Naive thymus-derived CD4-positive, alpha-beta T cell (primary cell): Measurements from ENCODE around the gene PCSK2. TPM values are rescaled to one million over a fixed set of nuclear protein-coding genes. Genes with fewer than 3 reads are reported as not detected.
A peak's percentile ranks its signal among the peaks of the same experiment; 100 is the strongest.

Source experiments
- ATAC-seq: fragments of 150-1000 bp; cut with Tn5 transposase; 2 replicates; pipeline ENCODE4 v1.10.0; 2021; ENCODE audit warnings: mild to moderate bottlenecking, moderate library complexity
- CTCF ChIA-PET: fragments of 350-600 bp; sonication (Branson Sonifier 250); formaldehyde crosslinking; loops from one replicate; lab custom pipeline; 2021; ENCODE audit warnings: antibody characterized with exemption; lab: Charles Lee
- POLR2A ChIA-PET: fragments of 350-600 bp; sonication (Branson Sonifier 250); formaldehyde crosslinking; loops from one replicate; lab custom pipeline; 2021; ENCODE audit warnings: antibody characterized with exemption, inconsistent platforms; lab: Charles Lee
- DNase-seq, 9 donors: peaks; one replicate each; pipeline versions ENCODE4 v3.0.0 to v3.0.0-alpha.2; 2020 to 2022; ENCODE audit warnings: mixed read lengths in 1 of 9
- H3K27ac ChIP-seq: one replicate; pipeline ENCODE4 v1.7.0; 2013; ENCODE audit warnings: mild to moderate bottlenecking, low read depth, low read length, moderate library complexity
- H3K27me3 ChIP-seq, 2 donors: one replicate each; pipeline ENCODE4 v1.7.0; 2013; ENCODE audit warnings: low read length in 2 of 2, mild to moderate bottlenecking in 2 of 2, moderate library complexity in 2 of 2; ENCODE audit not compliant: control insufficient read depth in 2 of 2, insufficient read depth in 2 of 2
- H3K36me3 ChIP-seq, 3 experiments: 1 replicate in 2 of 3; 2 replicates in 1 of 3; pipeline ENCODE4 v1.7.0; 2013; ENCODE audit warnings: low read length in 3 of 3, mild to moderate bottlenecking in 3 of 3, moderate library complexity in 1 of 3; ENCODE audit not compliant: insufficient read depth in 3 of 3, control insufficient read depth in 2 of 3
- H3K4me1 ChIP-seq, 2 donors: one replicate each; pipeline ENCODE4 v1.7.0; 2013; ENCODE audit warnings: low read length in 2 of 2, mild to moderate bottlenecking in 2 of 2, moderate library complexity in 1 of 2; ENCODE audit not compliant: control insufficient read depth in 2 of 2, insufficient read depth in 2 of 2
- H3K4me3 ChIP-seq: 2 replicates; pipeline ENCODE4 v1.7.0; 2013; ENCODE audit warnings: mild to moderate bottlenecking, low read length
- H3K9me3 ChIP-seq, 3 experiments: 1 replicate in 2 of 3; 2 replicates in 1 of 3; pipeline ENCODE4 v1.7.0; 2013; ENCODE audit warnings: low read length in 3 of 3; ENCODE audit not compliant: control insufficient read depth in 2 of 3
- H3K27ac Mint-ChIP-seq, 9 donors: one replicate each; pipeline ENCODE4 v1.8.0; 2020 to 2022; ENCODE audit warnings: mixed read lengths in 9 of 9, mild to moderate bottlenecking in 8 of 9, moderate library complexity in 5 of 9, inconsistent platforms in 2 of 9
- H3K27me3 Mint-ChIP-seq, 5 donors: one replicate each; pipeline ENCODE4 v1.8.0; 2021 to 2022; ENCODE audit warnings: mixed read lengths in 5 of 5, mild to moderate bottlenecking in 1 of 5
- H3K36me3 Mint-ChIP-seq, 5 donors: one replicate each; pipeline ENCODE4 v1.8.0; 2020 to 2022; ENCODE audit warnings: mixed read lengths in 5 of 5, mild to moderate bottlenecking in 3 of 5, inconsistent platforms in 1 of 5
- H3K4me1 Mint-ChIP-seq, 7 donors: one replicate each; pipeline ENCODE4 v1.8.0; 2020 to 2022; ENCODE audit warnings: mixed read lengths in 7 of 7, mild to moderate bottlenecking in 3 of 7, inconsistent platforms in 1 of 7
- H3K4me3 Mint-ChIP-seq, 10 donors: one replicate each; pipeline ENCODE4 v1.8.0; 2020 to 2022; ENCODE audit warnings: mild to moderate bottlenecking in 10 of 10, mixed read lengths in 10 of 10, moderate library complexity in 6 of 10, inconsistent platforms in 2 of 10
- H3K9me3 Mint-ChIP-seq, 11 donors: one replicate each; pipeline ENCODE4 v1.8.0; 2020 to 2022; ENCODE audit warnings: mixed read lengths in 11 of 11, mild to moderate bottlenecking in 4 of 11, inconsistent platforms in 1 of 11, moderate library complexity in 1 of 11
- intact Hi-C, 2 donors: fragments of 100-400 bp; cut with micrococcal nuclease; formaldehyde crosslinking; loops; one replicate each; pipeline ENCODE4 v1.15.1; 2023
- polyA plus RNA-seq, 2 donors: library from polyadenylated mRNA; unstranded; fragments of 300-500 nt; fragmentation: Illumina TruSeq; gene quantifications; one replicate each; pipeline ENCODE4 v1.2.3, GENCODE V29; 2021
- total RNA-seq, 6 experiments: library from RNA in 5 of 6; stranded (reverse) in 5 of 6; gene quantifications; 1 replicate in 5 of 6; 2 replicates in 1 of 6; pipeline ENCODE4 v1.2.3 and lab custom pipeline; 2021 to 2026

The PCSK2 gene
- total and polyA plus RNA-seq, 7 experiments from 2014 or later, result not detected

DNA sequence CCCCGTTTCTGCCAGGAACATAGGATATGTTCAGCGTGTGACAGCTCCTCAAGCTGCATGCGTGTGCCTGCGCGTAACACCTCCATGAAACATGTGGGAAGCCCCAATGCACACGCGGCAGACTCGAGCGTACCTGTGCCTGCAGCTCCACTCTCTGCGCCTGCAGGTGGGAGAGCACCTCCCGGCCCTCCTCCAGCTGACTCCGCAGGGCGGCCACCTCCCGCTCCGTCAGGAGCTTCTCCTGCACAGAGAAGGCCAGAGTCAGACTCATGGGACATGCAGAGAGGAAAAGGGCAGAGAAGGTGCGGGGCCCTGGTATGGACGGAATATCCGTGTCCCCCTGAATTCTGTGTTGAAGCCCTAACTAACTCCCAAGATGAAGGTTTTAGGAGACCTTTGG is 281.9 kb downstream of the PCSK2 start:
- ChIA-PET CTCF (interaction anchor here (0.6 to 1.6 kb wide), 2 partner anchors 438 to 487 kb away, joined by 3 to 7 read pairs; no protein-coding TSS in a partner anchor), POLR2A (no interaction called here)
- Mint-ChIP-seq H3K27ac (no peak overlapping the region), H3K9me3 (peaks cover 0 to 2% (median 0%) of the 10 kb centered on the region in 11 donors), H3K27me3 (peaks cover 0 to 6% (median 0%) of the 10 kb centered on the region in 5 donors), H3K36me3 (peaks cover 0 to 9% (median 0%) of the 10 kb centered on the region in 5 donors), H3K4me1 (peaks cover 10 to 57% (median 27%) of the 10 kb centered on the region in 7 donors), H3K4me3 (no peak overlapping the region)
- no peaks in the 10 kb centered on the region for H3K36me3 ChIP-seq
- H3K4me3 ChIP-seq, result no peak overlapping the region
- H3K4me1 ChIP-seq, result peaks cover 6 to 35% of the 10 kb centered on the region in 2 donors
- no peak for ATAC-seq
- no peaks in the 10 kb centered on the region for H3K9me3 ChIP-seq
- no peaks in the 10 kb centered on the region for H3K27me3 ChIP-seq
- no peak overlapping the region for H3K27ac ChIP-seq
- intact Hi-C loops, result loop anchor here in 1 of 2 donors (10.0 kb wide), 1 partner anchor 626 kb away; the partner anchor contains the start of genes KAT14 and PET117
- no peak for DNase-seq

DNA sequence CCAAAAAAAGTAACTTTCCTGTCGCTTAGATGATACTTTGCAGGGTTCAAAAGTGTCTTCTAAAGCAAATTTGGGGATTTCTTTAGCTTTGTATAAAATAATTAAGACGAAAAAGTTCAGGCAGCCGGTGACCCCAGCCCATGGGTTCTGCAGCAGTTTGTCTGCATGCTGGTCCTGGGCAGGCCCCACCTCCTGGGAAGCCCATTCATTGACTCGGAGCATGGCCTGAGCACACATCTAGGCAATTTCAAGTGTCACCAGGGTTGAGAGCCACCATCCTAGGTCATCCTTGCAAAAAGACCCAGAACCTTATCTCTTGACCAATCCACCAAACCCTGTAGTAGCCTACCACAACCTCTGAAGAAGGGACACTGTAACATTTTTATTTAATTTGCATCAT is 283.7 kb downstream of the PCSK2 start:
- Histone ChIP-seq H3K4me3 (no peak overlapping the region), H3K36me3 (no peaks in the 10 kb centered on the region), H3K9me3 (no peaks in the 10 kb centered on the region), H3K27me3 (no peaks in the 10 kb centered on the region), H3K4me1 (peaks cover 0 to 26% of the 10 kb centered on the region in 2 donors), H3K27ac (no peak overlapping the region)
- H3K36me3 Mint-ChIP-seq, result peaks cover 0 to 9% (median 0%) of the 10 kb centered on the region in 5 donors
- no peak for ATAC-seq
- H3K27ac Mint-ChIP-seq, result no peak overlapping the region
- H3K27me3 Mint-ChIP-seq, result peaks cover 0 to 14% (median 0%) of the 10 kb centered on the region in 5 donors
- ChIA-PET CTCF (interaction anchor here (1.8 kb wide), 1 partner anchor 387 kb away, joined by 5 read pairs; no protein-coding TSS in a partner anchor), POLR2A (no interaction called here)
- peaks cover under 1 to 39% (median 10%) of the 10 kb centered on the region in 7 donors for H3K4me1 Mint-ChIP-seq
- intact Hi-C loops, result no loop called here
- H3K9me3 Mint-ChIP-seq, result no peaks in the 10 kb centered on the region
- H3K4me3 Mint-ChIP-seq, result no peak overlapping the region
- no peak for DNase-seq

DNA sequence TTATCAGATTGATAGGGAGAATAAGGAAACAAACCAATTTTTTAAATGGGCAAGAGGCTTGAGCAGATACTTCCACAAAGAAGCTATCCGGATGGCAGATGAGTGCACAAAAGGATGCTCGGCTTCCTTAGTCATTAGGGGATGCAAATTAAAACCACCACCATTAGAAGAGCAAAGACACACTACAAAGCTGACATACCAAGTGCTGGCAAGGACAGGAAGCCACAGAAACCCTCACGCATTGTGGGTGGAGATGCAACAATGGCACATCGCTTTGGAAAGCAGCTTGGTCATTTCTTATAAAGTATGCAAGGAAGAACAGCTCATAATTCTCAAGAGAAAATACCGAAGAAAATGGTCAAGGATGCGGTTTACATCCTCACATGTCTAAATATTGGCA is 284.6 kb downstream of the PCSK2 start:
- intact Hi-C loops, result no loop called here
- Histone ChIP-seq H3K4me1 (peaks cover 0 to 19% of the 10 kb centered on the region in 2 donors), H3K4me3 (no peak overlapping the region), H3K27me3 (no peaks in the 10 kb centered on the region), H3K9me3 (no peaks in the 10 kb centered on the region), H3K36me3 (no peaks in the 10 kb centered on the region), H3K27ac (no peak overlapping the region)
- ATAC-seq (no peak), DNase-seq (no peak)
- peaks cover 0 to 18% (median 0%) of the 10 kb centered on the region in 5 donors for H3K27me3 Mint-ChIP-seq
- no peak overlapping the region for H3K27ac Mint-ChIP-seq
- H3K36me3 Mint-ChIP-seq, result peaks cover 0 to 9% (median 0%) of the 10 kb centered on the region in 5 donors
- peak overlapping the region in 1 of 10 donors; percentile 29 for H3K4me3 Mint-ChIP-seq
- H3K9me3 Mint-ChIP-seq, result no peaks in the 10 kb centered on the region
- peaks cover 0 to 33% (median 9%) of the 10 kb centered on the region in 7 donors for H3K4me1 Mint-ChIP-seq
- POLR2A ChIA-PET, result no interaction called here
- CTCF ChIA-PET, result interaction anchor here (1.8 kb wide), 1 partner anchor 387 kb away, joined by 5 read pairs; no protein-coding TSS in a partner anchor

DNA sequence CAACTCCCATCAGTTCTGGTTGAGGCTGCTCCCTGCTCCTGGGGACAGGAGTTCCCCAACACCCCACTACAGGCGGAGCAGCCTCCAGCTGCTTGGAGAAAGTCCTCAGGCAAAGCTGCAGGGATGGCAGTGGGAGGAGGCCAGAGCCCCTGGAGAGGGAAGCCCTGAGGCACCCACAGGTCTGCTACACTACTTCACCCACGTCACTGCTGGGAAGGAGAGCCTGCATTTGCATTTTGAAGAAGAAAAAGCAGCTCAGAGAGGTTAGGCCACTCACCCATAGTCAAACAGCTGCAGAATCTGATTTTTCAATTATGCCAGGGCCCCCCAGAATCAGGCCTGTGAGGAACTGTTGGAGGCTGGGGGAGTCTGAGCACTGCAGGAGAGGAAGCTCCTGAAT is 287.1 kb downstream of the PCSK2 start:
- H3K4me1 Mint-ChIP-seq, result peaks cover 0 to 23% (median 5%) of the 10 kb centered on the region in 7 donors
- peaks cover 0 to 16% (median 0%) of the 10 kb centered on the region in 5 donors for H3K36me3 Mint-ChIP-seq
- H3K4me3 Mint-ChIP-seq, result no peak overlapping the region
- intact Hi-C loops, result no loop called here
- Histone ChIP-seq H3K27me3 (no peaks in the 10 kb centered on the region), H3K27ac (no peak overlapping the region), H3K4me1 (peaks cover 0 to 11% of the 10 kb centered on the region in 2 donors), H3K36me3 (no peaks in the 10 kb centered on the region), H3K9me3 (no peaks in the 10 kb centered on the region), H3K4me3 (no peak overlapping the region)
- DNase-seq (no peak), ATAC-seq (no peak)
- H3K27ac Mint-ChIP-seq, result no peak overlapping the region
- ChIA-PET CTCF (interaction anchor here (0.6 to 2.4 kb wide), 3 partner anchors 9 to 473 kb away, joined by 4 to 7 read pairs (median 5); no protein-coding TSS in a partner anchor), POLR2A (interaction anchor here (0.6 kb wide), 1 partner anchor 19 kb away, joined by 3 read pairs; no protein-coding TSS in a partner anchor)
- peaks cover 0 to 19% (median 0%) of the 10 kb centered on the region in 5 donors for H3K27me3 Mint-ChIP-seq
- no peaks in the 10 kb centered on the region for H3K9me3 Mint-ChIP-seq

DNA sequence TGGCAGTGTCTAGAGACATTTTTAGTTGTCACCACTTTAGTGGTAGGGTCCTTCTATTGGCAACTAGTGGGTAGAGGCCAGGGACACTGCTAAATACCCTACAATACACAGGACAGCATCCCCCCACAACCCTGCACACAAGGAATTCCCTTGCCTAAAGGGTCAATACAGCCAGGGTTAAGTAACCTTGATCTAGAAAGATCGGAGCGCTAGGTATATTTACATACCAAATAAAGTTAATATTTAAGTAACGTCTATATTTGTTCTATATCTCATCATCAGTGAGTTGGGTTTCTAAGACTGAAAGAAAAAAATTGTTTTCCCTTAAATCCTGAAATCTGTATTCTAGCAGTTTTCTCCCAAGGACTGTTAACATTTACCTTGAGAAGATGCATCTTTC is 288.2 kb downstream of the PCSK2 start:
- H3K9me3 ChIP-seq, result no peaks in the 10 kb centered on the region
- Mint-ChIP-seq H3K4me3 (no peak overlapping the region), H3K27ac (no peak overlapping the region), H3K36me3 (peaks cover 0 to 13% (median 0%) of the 10 kb centered on the region in 5 donors), H3K27me3 (peaks cover 0 to 23% (median 0%) of the 10 kb centered on the region in 5 donors), H3K9me3 (no peaks in the 10 kb centered on the region), H3K4me1 (peaks cover 0 to 22% (median 5%) of the 10 kb centered on the region in 7 donors)
- no peaks in the 10 kb centered on the region for H3K36me3 ChIP-seq
- peaks cover 0 to 11% of the 10 kb centered on the region in 2 donors for H3K4me1 ChIP-seq
- intact Hi-C loops, result no loop called here
- no peak for DNase-seq
- no peaks in the 10 kb centered on the region for H3K27me3 ChIP-seq
- no peak overlapping the region for H3K4me3 ChIP-seq
- POLR2A ChIA-PET, result interaction anchor here (0.6 kb wide), 1 partner anchor 370 kb away, joined by 3 read pairs; no protein-coding TSS in a partner anchor
- CTCF ChIA-PET, result interaction anchor here (2.4 kb wide), 1 partner anchor 10 kb away, joined by 7 read pairs; no protein-coding TSS in a partner anchor
- ATAC-seq, result no peak
- H3K27ac ChIP-seq, result no peak overlapping the region

DNA sequence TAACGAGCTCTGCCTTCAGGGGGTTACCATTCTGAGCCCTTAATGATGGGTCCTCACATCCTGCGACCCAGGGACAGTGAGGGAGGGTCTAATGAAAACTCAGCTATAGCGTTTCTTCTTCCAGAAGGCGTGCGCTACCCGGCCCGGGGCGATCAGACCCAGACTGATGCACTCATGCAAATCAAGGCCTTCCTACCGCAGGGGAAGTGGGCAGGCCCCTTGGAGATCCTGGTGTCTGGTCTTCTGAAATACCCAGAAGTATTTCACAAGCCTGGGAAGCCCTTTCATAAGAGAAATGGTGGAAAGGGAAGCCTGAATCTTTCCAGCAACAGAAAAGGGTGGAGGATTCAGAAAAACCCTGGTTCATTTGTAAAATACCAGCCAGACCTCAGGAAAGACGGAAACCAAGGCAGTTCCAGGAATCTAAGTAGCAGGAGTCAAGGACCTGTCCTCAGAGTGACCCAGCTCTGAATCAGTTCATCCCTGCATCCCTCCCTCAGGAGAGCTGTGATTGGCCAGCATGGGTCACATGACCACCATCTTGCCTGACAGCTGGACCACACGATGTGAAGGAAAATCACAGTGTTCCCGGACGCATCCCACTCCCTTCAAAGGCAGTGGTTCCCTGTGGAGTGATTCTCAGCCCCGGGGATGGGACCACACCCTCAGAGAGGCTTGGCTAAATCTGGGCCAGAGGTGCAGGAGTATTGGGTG is 291.7 kb downstream of the PCSK2 start:
- Histone ChIP-seq H3K4me3 (no peak overlapping the region), H3K9me3 (no peaks in the 10 kb centered on the region), H3K27ac (no peak overlapping the region), H3K36me3 (no peaks in the 10 kb centered on the region), H3K27me3 (no peaks in the 10 kb centered on the region), H3K4me1 (no peaks in the 10 kb centered on the region)
- POLR2A ChIA-PET, result no interaction called here
- ATAC-seq (no peak), DNase-seq (no peak)
- peaks cover 0 to 26% (median 0%) of the 10 kb centered on the region in 5 donors for H3K27me3 Mint-ChIP-seq
- H3K4me3 Mint-ChIP-seq, result no peak overlapping the region
- peaks cover 0 to 7% (median 0%) of the 10 kb centered on the region in 5 donors for H3K36me3 Mint-ChIP-seq
- no peaks in the 10 kb centered on the region for H3K9me3 Mint-ChIP-seq
- intact Hi-C loops, result no loop called here
- CTCF ChIA-PET, result interaction anchor here (0.9 kb wide), 1 partner anchor 14 kb away, joined by 3 read pairs; no protein-coding TSS in a partner anchor
- peaks cover 0 to 17% (median 0%) of the 10 kb centered on the region in 7 donors for H3K4me1 Mint-ChIP-seq
- H3K27ac Mint-ChIP-seq, result no peak overlapping the region
